ENCODE results near the gene TEX22. TPM values are rescaled to one million over a fixed set of nuclear protein-coding genes. Genes with fewer than 3 reads are reported as not detected.

The TEX22 gene
- total RNA-seq, 1 donor from 2014 or later: 3.8 TPM

- Histone ChIP-seq H3K4me3 (no peak overlapping the region), H3K36me3 (no peaks in the 10 kb centered on the region), H3K9me3 (no peaks in the 10 kb centered on the region), H3K27ac (no peak overlapping the region), H3K4me1 (peaks cover 18% of the 10 kb centered on the region), H3K27me3 (ENCODE audit: low read depth) (peaks cover 22% of the 10 kb centered on the region)
- DNase-seq: no peak
- no peak for TF ChIP-seq CTCF (IDR thresholded peaks at IDR 0.05)
- intact Hi-C loops (cut with DNase I): no loop called here
- no peak for ATAC-seq
These were observed 13.8 kb downstream of the TEX22 start for GRCh38 chr14:105411985-105412770.

GRCh38 chr14:105412771-105413543 is 14.6 kb downstream of the TEX22 start:
- ATAC-seq: no peak
- Histone ChIP-seq H3K27me3 (ENCODE audit: low read depth) (peaks cover 22% of the 10 kb centered on the region), H3K36me3 (no peaks in the 10 kb centered on the region), H3K27ac (no peak overlapping the region), H3K4me1 (peaks cover 18% of the 10 kb centered on the region), H3K9me3 (no peaks in the 10 kb centered on the region), H3K4me3 (no peak overlapping the region)
- TF ChIP-seq CTCF (IDR thresholded peaks at IDR 0.05): no peak
- intact Hi-C loops (cut with DNase I): no loop called here
- no peak for DNase-seq

- Histone ChIP-seq H3K27me3 (ENCODE audit: low read depth) (peaks cover 22% of the 10 kb centered on the region), H3K9me3 (no peaks in the 10 kb centered on the region), H3K27ac (no peak overlapping the region), H3K36me3 (no peaks in the 10 kb centered on the region), H3K4me3 (no peak overlapping the region), H3K4me1 (peaks cover 18% of the 10 kb centered on the region)
- ATAC-seq (no peak), DNase-seq (no peak)
- intact Hi-C loops (cut with DNase I): no loop called here
- no peak for TF ChIP-seq CTCF (IDR thresholded peaks at IDR 0.05)
These were observed 15.2 kb downstream of the TEX22 start for GRCh38 chr14:105413544-105413886.

GRCh38 chr14:105414456-105415371 is 16.4 kb downstream of the TEX22 start:
- Histone ChIP-seq H3K27me3 (ENCODE audit: low read depth) (peaks cover 22% of the 10 kb centered on the region), H3K9me3 (no peaks in the 10 kb centered on the region), H3K36me3 (no peaks in the 10 kb centered on the region), H3K4me3 (peak overlapping the region; percentile 67), H3K4me1 (peaks cover 28% of the 10 kb centered on the region), H3K27ac (peak overlapping the region; percentile 75)
- peak; percentile 81 for DNase-seq
- peak; percentile 85 for TF ChIP-seq CTCF (IDR thresholded peaks at IDR 0.05)
- intact Hi-C loops (cut with DNase I): no loop called here
- peak; percentile 81 to 84 for ATAC-seq

All from lower lobe of right lung (tissue), 2 donors.